K562 (cell line): Measurements from ENCODE around the gene CD22. TPM values are rescaled to one million over a fixed set of nuclear protein-coding genes. Genes with fewer than 3 reads are reported as not detected.

Experiments used
- ATAC-seq: fragments of 200-7000 bp; cut with Tn5 transposase; 3 replicates; pipeline ENCODE4 v1.9.1; 2020; ENCODE audit warnings: moderate library complexity
- BruUV-seq: library from RNA; stranded (reverse); fragments of 400-500 nt; replicated peaks from 2 replicates; lab custom pipeline; 2021; lab: Mats Ljungman, UMichigan
- CTCF ChIA-PET: fragments of 300-600 bp; formaldehyde crosslinking; extraction: SDS; loops from one replicate; lab custom pipeline; 2021; ENCODE audit warnings: low intra/inter-chr PET ratio; lab: Yijun Ruan, JAX
- POLR2A ChIA-PET: fragments of 300-600, 350-650 bp; sonication (Branson Sonifier 250); formaldehyde crosslinking; extraction: SDS; loops from one replicate; lab custom pipeline; 2021; ENCODE audit warnings: antibody characterized with exemption, inconsistent platforms; lab: Yijun Ruan, JAX
- DNase-seq, 4 experiments: peaks; one replicate each; pipeline versions ENCODE4 v3.0.0 to v3.0.0-alpha.2; 2011 to 2018; ENCODE audit warnings: low spot score in 3 of 4, mixed read lengths in 3 of 4; ENCODE audit errors: extremely low read depth in 1 of 4
- FAIRE-seq: peaks from 2 replicates; lab custom pipeline; 2011; peaks lifted over from hg19 to GRCh38; lab: Jason Lieb, UNC
- H2AFZ ChIP-seq: 2 replicates; pipeline ENCODE4 v1.6.0; 2011; ENCODE audit warnings: low read depth, low read length, control low read depth, inconsistent platforms
- H3K27ac ChIP-seq: fragments of 200-600 bp; 3 replicates; pipeline ENCODE4 v1.8.0; 2011; ENCODE audit warnings: low read depth, mild to moderate bottlenecking, control low read depth, inconsistent platforms, low read length, moderate library complexity, mixed read lengths; ENCODE audit errors: extremely low read depth
- H3K27me3 ChIP-seq, 2 experiments: fragments of 300-600 bp in 1 of 2; 2 replicates in 1 of 2; 3 replicates in 1 of 2; pipeline versions ENCODE4 v1.6.0 to v1.8.0; 2011; ENCODE audit warnings: inconsistent platforms in 2 of 2, low read length in 2 of 2, mild to moderate bottlenecking in 1 of 2, mixed read lengths in 1 of 2, moderate library complexity in 1 of 2; ENCODE audit not compliant: control insufficient read depth in 2 of 2, insufficient read depth in 2 of 2
- H3K36me3 ChIP-seq: fragments of 300-600 bp; 3 replicates; pipeline ENCODE4 v1.8.0; 2011; ENCODE audit warnings: mild to moderate bottlenecking, low read length, inconsistent platforms; ENCODE audit not compliant: control insufficient read depth, insufficient read depth
- H3K4me1 ChIP-seq, 2 experiments: fragments of 200-600 bp in 1 of 2; replicated peaks in 1 of 2; 2 replicates in 1 of 2; 3 replicates in 1 of 2; pipeline versions ENCODE4 v1.5.1 to v1.8.0; 2011; ENCODE audit warnings: inconsistent platforms in 2 of 2, low read length in 2 of 2, mild to moderate bottlenecking in 1 of 2, mixed read lengths in 1 of 2, moderate library complexity in 1 of 2; ENCODE audit not compliant: control insufficient read depth in 2 of 2, insufficient read depth in 2 of 2
- H3K4me2 ChIP-seq: 2 replicates; pipeline ENCODE4 v1.6.1; 2011; ENCODE audit warnings: low read length, control low read depth, inconsistent platforms, mixed read lengths; ENCODE audit not compliant: insufficient read depth
- H3K4me3 ChIP-seq: fragments of 200-600 bp; sonication (generic), shearing (Covaris generic); 2 replicates; pipeline ENCODE4 v1.5.1; 2016; ENCODE audit warnings: control low read depth, inconsistent platforms
- H3K79me2 ChIP-seq: fragments of 200-600 bp; 3 replicates; pipeline ENCODE4 v1.8.0; 2011; ENCODE audit warnings: low read length, inconsistent platforms; ENCODE audit not compliant: control insufficient read depth, insufficient read depth
- H3K9ac ChIP-seq, 2 experiments: 2 replicates each; pipeline versions ENCODE4 v1.6.0 to v1.6.1; 2011; ENCODE audit warnings: low read depth in 2 of 2, low read length in 2 of 2, control low read depth in 1 of 2, inconsistent platforms in 1 of 2, mild to moderate bottlenecking in 1 of 2, mixed read lengths in 1 of 2; ENCODE audit not compliant: insufficient read depth in 1 of 2
- H3K9me1 ChIP-seq: one replicate; pipeline ENCODE4 v1.6.0; 2011; ENCODE audit warnings: inconsistent platforms, mild to moderate bottlenecking, low read length, moderate library complexity; ENCODE audit not compliant: control insufficient read depth, insufficient read depth
- H3K9me3 ChIP-seq: replicated peaks from 2 replicates; pipeline ENCODE4 v1.5.1; 2011; ENCODE audit warnings: low read depth, low read length, inconsistent platforms; ENCODE audit not compliant: control insufficient read depth, insufficient read depth
- H4K20me1 ChIP-seq: replicated peaks from 2 replicates; pipeline ENCODE4 v1.6.1; 2011; ENCODE audit warnings: low read length, inconsistent platforms, mixed read lengths; ENCODE audit not compliant: control insufficient read depth, insufficient read depth
- ADNP ChIP-seq: fragments of 200-800 bp; sonication (Bioruptor generic); IDR thresholded peaks from 2 replicates; pipeline ENCODE4 v1.6.1; 2016; ENCODE audit warnings: missing genetic modification characterization, missing compliant biosample characterization
- BCOR ChIP-seq: fragments of 450-650 bp; IDR thresholded peaks from 2 replicates; pipeline ENCODE4 v1.6.1; 2016
- KDM1A ChIP-seq, 2 experiments: fragments of 450-650 bp; IDR thresholded peaks; 2 replicates each; pipeline ENCODE4 v1.6.1; 2016; ENCODE audit warnings: mild to moderate bottlenecking in 2 of 2
- KLF10 ChIP-seq: fragments of 250-450 bp; sonication (Bioruptor Pico); IDR thresholded peaks from 2 replicates; pipeline ENCODE4 v1.6.1; 2021; ENCODE audit warnings: matching md5 sums
- TCF7L2 ChIP-seq: fragments of 150-350 bp; IDR thresholded peaks from 2 replicates; pipeline ENCODE4 v1.6.1; 2016; ENCODE audit warnings: low read depth, mild to moderate bottlenecking, low read length, moderate library complexity
- ZNF57 ChIP-seq: fragments of 450-650 bp; formaldehyde crosslinking; IDR thresholded peaks from 2 replicates; pipeline ENCODE4 v1.4.0; 2020; ENCODE audit warnings: mild to moderate bottlenecking, moderate library complexity
- ZSCAN29 ChIP-seq: fragments of 450-650 bp; IDR thresholded peaks from 2 replicates; pipeline ENCODE4 v1.6.1; 2017
- WGBS: fragments of 100-300 bp; shearing (Covaris generic); methylation state at CpG from one replicate; pipeline ENCODE4 v1.1.6; 2016; ENCODE audit warnings: low coverage, mixed read lengths; ENCODE audit not compliant: insufficient coverage; ENCODE audit errors: missing lambda C conversion rate; 5-methylcytosine and 5-hydroxymethylcytosine counted together
- in situ Hi-C: fragments of 300-500 bp; cut with MboI; formaldehyde crosslinking; loops from 4 replicates; pipeline ENCODE4 v1.15.0; 2018; ENCODE audit warnings: inconsistent platforms, mixed read lengths
- intact Hi-C: fragments of 100-400 bp; cut with micrococcal nuclease; formaldehyde crosslinking; loops from 2 replicates; pipeline ENCODE4 v1.14.2; 2022
- polyA plus RNA-seq, 8 experiments: library from polyadenylated mRNA; depleted of rRNA in 4 of 8; stranded (reverse) in 5 of 8; unstranded in 3 of 8; fragments of >200 nt; fragmentation: Nextera tagmentation in 2 of 8; fragmentation: Illumina TruSeq in 1 of 8; extraction: Ambion mirVana in 2 of 8; extraction: Trizol in 1 of 8; gene quantifications; 2 replicates each; pipeline versions ENCODE4 v1.2.1 to v1.2.3, GENCODE V29; 2011 to 2014; ENCODE audit warnings: inconsistent platforms in 1 of 8, missing spikeins in 1 of 8
- total RNA-seq, 7 experiments: library from RNA; depleted of rRNA in 6 of 7; stranded (reverse); fragments of >200 nt in 6 of 7; fragmentation: Illumina TruSeq in 2 of 7; extraction: Trizol in 2 of 7; gene quantifications; 2 replicates each; pipeline versions ENCODE4 v1.2.1 to v1.2.3, GENCODE V29; 2011 to 2021; ENCODE audit warnings: low replicate concordance in 1 of 7
- TF ChIP-seq, protein P1 (sequence below), 2 experiments: fragments of 450-650 bp in 1 of 2; sonication (generic) in 1 of 2; formaldehyde crosslinking in 1 of 2; IDR thresholded peaks; 2 replicates each; pipeline versions ENCODE4 v1.7.1 to v1.9.0; 2016 to 2022; ENCODE audit warnings: inconsistent platforms in 1 of 2, mild to moderate bottlenecking in 1 of 2, missing genetic modification reagents in 1 of 2
- TF ChIP-seq, protein P2 (sequence below): sonication (generic); formaldehyde crosslinking; IDR thresholded peaks from 2 replicates; pipeline ENCODE4 v1.8.0; 2023; ENCODE audit warnings: missing genetic modification reagents, mild to moderate bottlenecking, borderline replicate concordance

The CD22 gene
- total and polyA plus RNA-seq, 9 of the 15 experiments (the other 6 are each of a cell fraction or from before 2014, with no cell fraction given), result 0.29 to 5.0 (median 3.5) TPM

GRCh38 chr19:35301961-35302360 lies 27.0 kb upstream of the CD22 start:
- H3K9me1 ChIP-seq, result peaks cover 9% of the 10 kb centered on the region
- no peaks in the 10 kb centered on the region for H3K36me3 ChIP-seq
- ChIA-PET CTCF (no interaction called here), POLR2A (interaction anchor here (1.2 kb wide), 1 partner anchor 14 kb away, joined by 3 read pairs; no protein-coding TSS in a partner anchor)
- DNase-seq (no peak), FAIRE-seq (no peak), ATAC-seq (no peak)
- H3K9ac ChIP-seq, result peak overlapping the region in 1 of 2 experiments; percentile 53; a peak in 2 of 4 replicates
- intact Hi-C loops, result no loop called here
- no peak overlapping the region for H3K27ac ChIP-seq
- H4K20me1 ChIP-seq, result no peaks in the 10 kb centered on the region
- no TSS peak for BruUV-seq
- in situ Hi-C loops, result no loop called here
- H3K4me1 ChIP-seq, result peaks cover 57 to 67% of the 10 kb centered on the region in 2 experiments
- H3K4me2 ChIP-seq, result no peak overlapping the region
- no peaks in the 10 kb centered on the region; a peak in 1 of 5 replicates for H3K27me3 ChIP-seq
- no peaks in the 10 kb centered on the region for H3K79me2 ChIP-seq
- no peak overlapping the region for H2AFZ ChIP-seq
- H3K4me3 ChIP-seq, result no peak overlapping the region
- 54% methylated on average over 2 of the region's 2 CpGs for WGBS
- H3K9me3 ChIP-seq, result no peaks in the 10 kb centered on the region
- peak; percentile 62 for TF ChIP-seq ADNP
- no peak for TF ChIP-seq ZSCAN29
- peak; percentile 60 to 84 for TF ChIP-seq KDM1A (IDR thresholded peaks at IDR 0.05)
- no peak for TF ChIP-seq ZNF57 (CRISPR knock-in tag)
- TF ChIP-seq, protein P1, sequence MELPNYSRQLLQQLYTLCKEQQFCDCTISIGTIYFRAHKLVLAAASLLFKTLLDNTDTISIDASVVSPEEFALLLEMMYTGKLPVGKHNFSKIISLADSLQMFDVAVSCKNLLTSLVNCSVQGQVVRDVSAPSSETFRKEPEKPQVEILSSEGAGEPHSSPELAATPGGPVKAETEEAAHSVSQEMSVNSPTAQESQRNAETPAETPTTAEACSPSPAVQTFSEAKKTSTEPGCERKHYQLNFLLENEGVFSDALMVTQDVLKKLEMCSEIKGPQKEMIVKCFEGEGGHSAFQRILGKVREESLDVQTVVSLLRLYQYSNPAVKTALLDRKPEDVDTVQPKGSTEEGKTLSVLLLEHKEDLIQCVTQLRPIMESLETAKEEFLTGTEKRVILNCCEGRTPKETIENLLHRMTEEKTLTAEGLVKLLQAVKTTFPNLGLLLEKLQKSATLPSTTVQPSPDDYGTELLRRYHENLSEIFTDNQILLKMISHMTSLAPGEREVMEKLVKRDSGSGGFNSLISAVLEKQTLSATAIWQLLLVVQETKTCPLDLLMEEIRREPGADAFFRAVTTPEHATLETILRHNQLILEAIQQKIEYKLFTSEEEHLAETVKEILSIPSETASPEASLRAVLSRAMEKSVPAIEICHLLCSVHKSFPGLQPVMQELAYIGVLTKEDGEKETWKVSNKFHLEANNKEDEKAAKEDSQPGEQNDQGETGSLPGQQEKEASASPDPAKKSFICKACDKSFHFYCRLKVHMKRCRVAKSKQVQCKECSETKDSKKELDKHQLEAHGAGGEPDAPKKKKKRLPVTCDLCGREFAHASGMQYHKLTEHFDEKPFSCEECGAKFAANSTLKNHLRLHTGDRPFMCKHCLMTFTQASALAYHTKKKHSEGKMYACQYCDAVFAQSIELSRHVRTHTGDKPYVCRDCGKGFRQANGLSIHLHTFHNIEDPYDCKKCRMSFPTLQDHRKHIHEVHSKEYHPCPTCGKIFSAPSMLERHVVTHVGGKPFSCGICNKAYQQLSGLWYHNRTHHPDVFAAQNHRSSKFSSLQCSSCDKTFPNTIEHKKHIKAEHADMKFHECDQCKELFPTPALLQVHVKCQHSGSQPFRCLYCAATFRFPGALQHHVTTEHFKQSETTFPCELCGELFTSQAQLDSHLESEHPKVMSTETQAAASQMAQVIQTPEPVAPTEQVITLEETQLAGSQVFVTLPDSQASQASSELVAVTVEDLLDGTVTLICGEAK (IDR thresholded peaks at IDR 0.05), result no peak
- TF ChIP-seq, protein P1 (CRISPR knock-in tag; IDR thresholded peaks at IDR 0.05), result no peak
- TF ChIP-seq TCF7L2, result no peak
- peak; percentile 91 for TF ChIP-seq BCOR
- no peak for TF ChIP-seq KLF10 (CRISPR knock-in tag)
- TF ChIP-seq, protein P2, sequence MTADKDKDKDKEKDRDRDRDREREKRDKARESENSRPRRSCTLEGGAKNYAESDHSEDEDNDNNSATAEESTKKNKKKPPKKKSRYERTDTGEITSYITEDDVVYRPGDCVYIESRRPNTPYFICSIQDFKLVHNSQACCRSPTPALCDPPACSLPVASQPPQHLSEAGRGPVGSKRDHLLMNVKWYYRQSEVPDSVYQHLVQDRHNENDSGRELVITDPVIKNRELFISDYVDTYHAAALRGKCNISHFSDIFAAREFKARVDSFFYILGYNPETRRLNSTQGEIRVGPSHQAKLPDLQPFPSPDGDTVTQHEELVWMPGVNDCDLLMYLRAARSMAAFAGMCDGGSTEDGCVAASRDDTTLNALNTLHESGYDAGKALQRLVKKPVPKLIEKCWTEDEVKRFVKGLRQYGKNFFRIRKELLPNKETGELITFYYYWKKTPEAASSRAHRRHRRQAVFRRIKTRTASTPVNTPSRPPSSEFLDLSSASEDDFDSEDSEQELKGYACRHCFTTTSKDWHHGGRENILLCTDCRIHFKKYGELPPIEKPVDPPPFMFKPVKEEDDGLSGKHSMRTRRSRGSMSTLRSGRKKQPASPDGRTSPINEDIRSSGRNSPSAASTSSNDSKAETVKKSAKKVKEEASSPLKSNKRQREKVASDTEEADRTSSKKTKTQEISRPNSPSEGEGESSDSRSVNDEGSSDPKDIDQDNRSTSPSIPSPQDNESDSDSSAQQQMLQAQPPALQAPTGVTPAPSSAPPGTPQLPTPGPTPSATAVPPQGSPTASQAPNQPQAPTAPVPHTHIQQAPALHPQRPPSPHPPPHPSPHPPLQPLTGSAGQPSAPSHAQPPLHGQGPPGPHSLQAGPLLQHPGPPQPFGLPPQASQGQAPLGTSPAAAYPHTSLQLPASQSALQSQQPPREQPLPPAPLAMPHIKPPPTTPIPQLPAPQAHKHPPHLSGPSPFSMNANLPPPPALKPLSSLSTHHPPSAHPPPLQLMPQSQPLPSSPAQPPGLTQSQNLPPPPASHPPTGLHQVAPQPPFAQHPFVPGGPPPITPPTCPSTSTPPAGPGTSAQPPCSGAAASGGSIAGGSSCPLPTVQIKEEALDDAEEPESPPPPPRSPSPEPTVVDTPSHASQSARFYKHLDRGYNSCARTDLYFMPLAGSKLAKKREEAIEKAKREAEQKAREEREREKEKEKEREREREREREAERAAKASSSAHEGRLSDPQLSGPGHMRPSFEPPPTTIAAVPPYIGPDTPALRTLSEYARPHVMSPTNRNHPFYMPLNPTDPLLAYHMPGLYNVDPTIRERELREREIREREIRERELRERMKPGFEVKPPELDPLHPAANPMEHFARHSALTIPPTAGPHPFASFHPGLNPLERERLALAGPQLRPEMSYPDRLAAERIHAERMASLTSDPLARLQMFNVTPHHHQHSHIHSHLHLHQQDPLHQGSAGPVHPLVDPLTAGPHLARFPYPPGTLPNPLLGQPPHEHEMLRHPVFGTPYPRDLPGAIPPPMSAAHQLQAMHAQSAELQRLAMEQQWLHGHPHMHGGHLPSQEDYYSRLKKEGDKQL (CRISPR knock-in tag), result no peak
